Loucy (cell line): ENCODE results near the gene TUBA8.

Experiments
- H2AFZ ChIP-seq: fragments of 200-600 bp; sonication (generic); 2 replicates; pipeline ENCODE4 v1.6.0; 2016; ENCODE audit warnings: antibody characterized with exemption, mild to moderate bottlenecking, low read length, moderate library complexity
- H3F3A ChIP-seq: fragments of 200-600 bp; 2 replicates; pipeline ENCODE4 v1.6.0; 2016; ENCODE audit warnings: antibody characterized with exemption, low read depth, mild to moderate bottlenecking
- H3K27me3 ChIP-seq: fragments of 200-600 bp; sonication (generic); 2 replicates; pipeline ENCODE4 v1.6.1; 2014; ENCODE audit warnings: low read length, mild to moderate bottlenecking; ENCODE audit not compliant: insufficient read depth, poor library complexity, severe bottlenecking
- H3K36me3 ChIP-seq: fragments of 200-600 bp; sonication (generic); 2 replicates; pipeline ENCODE4 v1.6.1; 2016; ENCODE audit warnings: low read length; ENCODE audit not compliant: insufficient read depth
- H3K4me1 ChIP-seq: fragments of 200-600 bp; sonication (generic); 2 replicates; pipeline ENCODE4 v1.5.1; 2014; ENCODE audit warnings: low read length, mild to moderate bottlenecking; ENCODE audit not compliant: insufficient read depth, poor library complexity, severe bottlenecking
- H3K4me2 ChIP-seq: fragments of 200-600 bp; sonication (generic); 2 replicates; pipeline ENCODE4 v1.6.0; 2014; ENCODE audit warnings: antibody characterized with exemption, low read length, low read depth, mild to moderate bottlenecking; ENCODE audit not compliant: poor library complexity, severe bottlenecking
- H3K4me3 ChIP-seq: fragments of 200-600 bp; sonication (generic); 2 replicates; pipeline ENCODE4 v1.5.1; 2014; ENCODE audit warnings: low read length, mild to moderate bottlenecking, mixed read lengths; ENCODE audit not compliant: poor library complexity, severe bottlenecking
- H3K79me2 ChIP-seq: fragments of 200-600 bp; sonication (generic); 2 replicates; pipeline ENCODE4 v1.6.1; 2014; ENCODE audit warnings: low read length; ENCODE audit not compliant: insufficient read depth
- H3K9ac ChIP-seq: fragments of 200-600 bp; sonication (generic); 2 replicates; pipeline ENCODE4 v1.6.0; 2014; ENCODE audit warnings: mild to moderate bottlenecking, low read depth, low read length, moderate library complexity; ENCODE audit not compliant: poor library complexity, severe bottlenecking
- H3K9me2 ChIP-seq: fragments of 200-600 bp; sonication (generic); replicated peaks from 2 replicates; pipeline ENCODE4 v1.6.1; 2016; ENCODE audit warnings: low read depth, low read length, mixed read lengths
- H3K9me3 ChIP-seq: fragments of 200-600 bp; sonication (generic); 2 replicates; pipeline ENCODE4 v1.6.1; 2014; ENCODE audit warnings: mild to moderate bottlenecking, antibody characterized with exemption, low read length, low read depth; ENCODE audit not compliant: insufficient read depth
- H4K20me1 ChIP-seq: fragments of 200-600 bp; sonication (generic); 2 replicates; pipeline ENCODE4 v1.6.0; 2014; ENCODE audit warnings: antibody characterized with exemption, low read length, mild to moderate bottlenecking; ENCODE audit not compliant: insufficient read depth, poor library complexity, severe bottlenecking
- CTCF ChIP-seq: fragments of 200-600 bp; sonication (generic); conservative IDR thresholded peaks from 2 replicates; pipeline ENCODE4 v1.5.1; 2014; ENCODE audit warnings: mild to moderate bottlenecking, antibody characterized with exemption, low read length
- EZH2phosphoT487 ChIP-seq: fragments of 200-600 bp; IDR thresholded peaks from 2 replicates; pipeline ENCODE4 v1.6.1; 2018; ENCODE audit warnings: antibody characterized with exemption, mild to moderate bottlenecking, moderate library complexity, borderline replicate concordance

The TUBA8 gene

GRCh38 chr22:18145676-18146388, 35.2 kb downstream of the TUBA8 start:
- TF ChIP-seq EZH2phosphoT487: no peak
- TF ChIP-seq CTCF: no peak
- H3K4me1 ChIP-seq: peaks cover 11% of the 10 kb centered on the region
- H3K4me3 ChIP-seq: no peak overlapping the region
- no peak overlapping the region for H2AFZ ChIP-seq
- no peaks in the 10 kb centered on the region for H3K9me3 ChIP-seq
- no peak overlapping the region for H3K4me2 ChIP-seq
- H3K9ac ChIP-seq: no peak overlapping the region
- H4K20me1 ChIP-seq: no peaks in the 10 kb centered on the region
- no peaks in the 10 kb centered on the region for H3K36me3 ChIP-seq
- no peaks in the 10 kb centered on the region for H3K27me3 ChIP-seq
- H3K79me2 ChIP-seq: peaks cover 9% of the 10 kb centered on the region
- no peaks in the 10 kb centered on the region for H3F3A ChIP-seq
- H3K9me2 ChIP-seq: no peaks in the 10 kb centered on the region

GRCh38 chr22:18146389-18146753, 35.8 kb downstream of the TUBA8 start:
- Histone ChIP-seq H3K36me3 (no peaks in the 10 kb centered on the region), H3K4me2 (no peak overlapping the region), H3K27me3 (no peaks in the 10 kb centered on the region), H3K79me2 (peaks cover 15% of the 10 kb centered on the region), H3K9me2 (no peaks in the 10 kb centered on the region), H2AFZ (no peak overlapping the region), H3K4me3 (no peak overlapping the region), H4K20me1 (no peaks in the 10 kb centered on the region), H3K4me1 (peaks cover 16% of the 10 kb centered on the region), H3K9ac (no peak overlapping the region), H3K9me3 (no peaks in the 10 kb centered on the region), H3F3A (no peaks in the 10 kb centered on the region)
- TF ChIP-seq CTCF: no peak
- no peak for TF ChIP-seq EZH2phosphoT487

- Histone ChIP-seq H3K4me1 (peaks cover 30% of the 10 kb centered on the region), H3K27me3 (no peaks in the 10 kb centered on the region), H2AFZ (no peak overlapping the region), H4K20me1 (no peaks in the 10 kb centered on the region), H3K36me3 (no peaks in the 10 kb centered on the region), H3K4me3 (no peak overlapping the region), H3K4me2 (no peak overlapping the region), H3F3A (no peaks in the 10 kb centered on the region), H3K9me3 (no peaks in the 10 kb centered on the region), H3K9me2 (no peaks in the 10 kb centered on the region), H3K79me2 (peaks cover 25% of the 10 kb centered on the region), H3K9ac (no peak overlapping the region)
- TF ChIP-seq CTCF: no peak
- TF ChIP-seq EZH2phosphoT487: no peak
Measured at GRCh38 chr22:18147791-18148190, 37.2 kb downstream of the TUBA8 start.
